GM12874 (cell line): ENCODE measurements around the gene SDHAF3.

Source experiments
- TF ChIP-seq, protein P1 (sequence below): IDR thresholded peaks from 2 replicates; pipeline ENCODE4 v1.5.1; 2011; ENCODE audit warnings: low read depth, mild to moderate bottlenecking, control low read depth, low read length, moderate library complexity; ENCODE audit not compliant: insufficient read depth

Gene SDHAF3

DNA sequence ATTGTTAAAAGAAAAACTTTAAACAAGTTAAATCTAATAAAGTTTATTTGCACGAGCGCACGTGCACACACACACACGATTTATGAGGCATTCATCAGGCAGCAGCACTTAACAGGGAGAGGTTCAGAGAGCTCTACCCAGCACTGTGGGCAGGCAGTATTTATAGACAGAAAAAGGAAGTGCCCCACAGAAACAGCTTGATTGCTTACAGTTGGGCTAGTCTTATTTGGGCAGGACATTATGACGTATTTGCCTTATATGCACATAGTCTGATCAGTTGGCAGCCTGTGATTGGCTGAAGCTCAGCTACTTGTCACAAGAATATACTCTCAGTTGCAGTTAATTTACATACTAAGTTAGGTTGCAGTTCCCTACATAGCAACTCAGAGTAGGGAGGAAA lies 1.2 kb upstream of the SDHAF3 start:
- TF ChIP-seq, protein P1, sequence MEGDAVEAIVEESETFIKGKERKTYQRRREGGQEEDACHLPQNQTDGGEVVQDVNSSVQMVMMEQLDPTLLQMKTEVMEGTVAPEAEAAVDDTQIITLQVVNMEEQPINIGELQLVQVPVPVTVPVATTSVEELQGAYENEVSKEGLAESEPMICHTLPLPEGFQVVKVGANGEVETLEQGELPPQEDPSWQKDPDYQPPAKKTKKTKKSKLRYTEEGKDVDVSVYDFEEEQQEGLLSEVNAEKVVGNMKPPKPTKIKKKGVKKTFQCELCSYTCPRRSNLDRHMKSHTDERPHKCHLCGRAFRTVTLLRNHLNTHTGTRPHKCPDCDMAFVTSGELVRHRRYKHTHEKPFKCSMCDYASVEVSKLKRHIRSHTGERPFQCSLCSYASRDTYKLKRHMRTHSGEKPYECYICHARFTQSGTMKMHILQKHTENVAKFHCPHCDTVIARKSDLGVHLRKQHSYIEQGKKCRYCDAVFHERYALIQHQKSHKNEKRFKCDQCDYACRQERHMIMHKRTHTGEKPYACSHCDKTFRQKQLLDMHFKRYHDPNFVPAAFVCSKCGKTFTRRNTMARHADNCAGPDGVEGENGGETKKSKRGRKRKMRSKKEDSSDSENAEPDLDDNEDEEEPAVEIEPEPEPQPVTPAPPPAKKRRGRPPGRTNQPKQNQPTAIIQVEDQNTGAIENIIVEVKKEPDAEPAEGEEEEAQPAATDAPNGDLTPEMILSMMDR = no peak

DNA sequence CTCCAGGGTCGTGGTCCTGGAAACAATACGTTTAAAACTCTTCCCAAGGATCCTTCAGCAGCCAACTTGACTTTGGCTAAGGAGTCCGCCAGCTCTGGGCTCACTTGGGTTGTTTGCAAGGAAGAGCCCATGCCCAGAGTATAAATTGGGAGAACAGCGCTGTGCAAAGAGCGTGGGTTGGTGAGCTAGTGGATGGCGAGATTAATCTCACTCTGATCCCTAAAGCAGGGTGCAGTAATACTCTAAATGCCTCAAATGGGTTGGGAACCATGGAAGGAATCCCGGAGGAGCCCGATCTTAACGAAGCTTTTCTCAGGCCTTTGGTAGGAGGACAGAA lies 495 bp upstream of the SDHAF3 start:
- TF ChIP-seq, protein P1 = no peak

DNA sequence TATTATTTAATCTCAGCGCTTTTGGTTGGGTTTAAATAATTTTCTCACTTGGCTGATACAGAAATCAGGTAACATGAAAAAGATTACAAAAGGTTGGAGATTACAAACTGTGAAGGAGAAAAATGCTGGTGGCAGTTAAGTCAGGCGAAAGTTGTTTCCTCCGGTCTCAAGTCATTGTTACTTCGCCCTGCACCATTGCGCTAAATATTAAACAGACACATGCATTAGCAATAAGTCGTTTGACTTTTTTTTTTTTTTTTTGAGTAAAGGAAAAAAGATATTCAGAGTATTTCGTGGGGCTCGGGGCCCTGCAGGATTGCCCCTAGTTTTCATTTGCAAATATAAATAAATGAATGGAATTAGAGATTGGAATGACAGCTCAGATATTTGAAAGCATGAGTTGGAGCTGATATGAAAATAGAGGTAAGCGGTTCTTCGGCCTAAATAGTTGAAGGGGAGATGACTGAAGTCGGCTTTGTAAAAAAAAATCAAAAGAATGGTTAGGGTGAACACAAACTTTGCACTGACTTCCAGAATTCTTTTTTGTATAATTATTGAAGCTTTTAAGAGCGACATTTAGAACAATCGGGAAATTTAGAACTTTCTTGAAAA lies 914 bp downstream of the SDHAF3 start:
- TF ChIP-seq, protein P1 = no peak

DNA sequence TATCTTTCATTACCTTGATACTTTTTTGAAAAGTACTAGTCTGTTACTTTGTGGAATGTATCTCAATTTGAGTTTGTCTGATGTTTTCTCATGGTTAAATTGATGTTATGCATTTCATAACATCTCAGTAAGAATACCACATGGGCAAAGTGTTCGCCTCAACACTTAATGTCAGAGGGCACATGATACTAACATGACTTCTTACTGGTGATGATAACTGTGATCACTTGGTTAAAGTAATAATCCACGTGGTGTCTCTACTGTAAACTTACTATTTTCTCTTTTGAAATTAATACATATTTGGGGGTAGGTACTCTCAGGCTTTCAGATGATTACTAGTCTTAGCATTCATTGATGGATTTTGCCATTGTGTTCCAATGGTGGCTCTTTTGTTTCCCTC lies 2.2 kb downstream of the SDHAF3 start:
- TF ChIP-seq, protein P1 = no peak

DNA sequence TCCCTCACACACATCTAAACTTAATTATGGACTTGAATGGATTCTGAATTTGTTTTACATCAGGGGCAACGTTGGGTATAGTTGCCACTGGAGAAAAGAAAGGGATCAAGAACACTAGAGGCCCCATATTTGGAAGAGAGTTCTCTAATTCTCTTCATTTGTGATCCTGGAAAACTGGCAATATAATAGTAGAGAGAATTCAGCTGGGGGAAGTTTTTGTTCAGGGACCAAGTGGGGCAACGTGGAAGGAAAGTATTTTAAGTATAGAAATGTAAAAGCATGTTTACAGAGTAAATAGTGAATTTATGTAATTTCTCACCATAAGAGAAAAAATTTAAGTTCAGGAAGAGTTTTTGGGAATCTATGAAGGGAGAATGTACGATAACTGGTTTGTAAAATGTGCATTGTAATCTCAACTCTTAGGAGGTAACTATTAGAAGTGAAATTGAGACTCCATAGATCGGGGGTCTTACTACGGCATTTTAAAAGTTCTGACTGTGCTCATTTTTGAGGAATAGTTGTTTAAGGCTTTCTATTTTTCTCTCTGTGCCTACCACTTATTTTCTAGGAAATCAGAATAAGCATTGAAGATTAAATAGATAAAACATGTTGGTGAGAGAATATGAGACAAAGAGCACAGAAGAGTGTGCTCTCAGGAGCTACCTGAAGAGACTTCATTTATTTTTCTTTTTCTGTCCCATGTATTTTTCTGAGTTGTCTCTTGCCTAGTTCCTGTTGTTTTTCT lies 3.4 kb downstream of the SDHAF3 start:
- TF ChIP-seq, protein P1 = no peak

DNA sequence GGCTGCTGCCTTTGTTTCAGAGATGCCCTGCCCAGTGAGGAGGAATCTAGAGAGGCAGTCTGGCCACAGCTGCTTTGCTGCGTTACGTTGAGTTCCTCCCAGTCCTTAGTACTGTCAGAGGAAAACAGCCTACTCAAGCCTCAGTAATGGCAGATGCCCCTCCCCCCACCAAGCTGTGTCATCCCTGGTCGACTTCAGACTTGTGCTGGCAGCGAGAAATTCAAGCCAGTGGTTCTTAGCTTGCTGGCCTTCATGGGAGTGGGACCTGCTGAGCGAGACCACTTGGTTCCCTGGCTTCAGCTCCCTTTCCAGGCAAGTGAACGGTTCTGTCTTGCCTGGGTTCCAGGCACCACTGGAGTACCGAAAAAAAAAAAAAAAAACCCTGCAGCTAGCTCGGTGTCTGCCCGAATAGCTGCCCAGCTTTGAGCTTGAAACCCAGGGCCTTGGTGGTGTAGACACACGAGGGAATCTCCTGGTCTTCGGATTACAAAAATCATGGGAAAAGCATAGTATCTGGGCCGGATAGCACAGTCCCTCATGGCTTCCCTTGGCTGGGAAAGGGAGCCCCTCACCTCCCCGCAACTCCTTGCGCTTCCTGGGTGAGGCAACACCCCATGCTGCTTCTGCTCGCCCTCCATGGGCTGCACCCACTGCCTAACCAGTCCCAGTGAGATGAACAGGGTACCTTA lies 9.1 kb downstream of the SDHAF3 start:
- TF ChIP-seq, protein P1 = no peak

DNA sequence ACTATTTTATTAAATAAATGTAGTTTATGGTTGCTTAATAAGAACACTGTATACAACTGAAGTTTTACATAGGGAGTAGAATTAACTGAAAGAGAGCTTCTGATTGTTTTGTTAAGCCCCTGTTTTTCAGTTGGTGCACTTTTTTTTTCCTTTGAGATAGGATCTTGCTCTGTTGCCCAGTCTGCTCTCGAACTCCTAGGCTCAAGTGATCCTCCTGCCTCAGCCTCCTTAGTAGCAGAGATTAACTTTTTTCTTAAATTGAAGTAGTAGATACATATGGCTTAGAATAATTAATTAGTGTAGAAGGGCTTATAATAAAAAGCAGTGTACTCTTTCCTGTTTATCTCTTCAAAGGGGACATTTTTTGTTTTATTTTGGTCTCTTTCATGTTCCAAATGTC lies 11.2 kb downstream of the SDHAF3 start:
- TF ChIP-seq, protein P1 = no peak
